Astrocyte of the cerebellum (primary cell): ENCODE measurements around the gene CD300LD.

Experiments used
- DNase-seq: peaks from one replicate; pipeline ENCODE4 v3.0.0-alpha.2; 2011; ENCODE audit warnings: low read depth
- H3K4me3 ChIP-seq: 2 replicates; pipeline ENCODE4 v1.5.1; 2011; ENCODE audit warnings: mild to moderate bottlenecking, low read depth, low read length, moderate library complexity
- CTCF ChIP-seq: IDR thresholded peaks from 2 replicates; pipeline ENCODE4 v1.5.1; 2012; ENCODE audit warnings: low read length, low read depth, moderate library complexity, mild to moderate bottlenecking; ENCODE audit errors: missing control alignments
- in situ Hi-C: cut with HindIII; loops from 2 replicates; pipeline ENCODE4 v1.10.0; 2017; ENCODE audit warnings: low sequenced_read_pairs

CD300LD gene

DNA sequence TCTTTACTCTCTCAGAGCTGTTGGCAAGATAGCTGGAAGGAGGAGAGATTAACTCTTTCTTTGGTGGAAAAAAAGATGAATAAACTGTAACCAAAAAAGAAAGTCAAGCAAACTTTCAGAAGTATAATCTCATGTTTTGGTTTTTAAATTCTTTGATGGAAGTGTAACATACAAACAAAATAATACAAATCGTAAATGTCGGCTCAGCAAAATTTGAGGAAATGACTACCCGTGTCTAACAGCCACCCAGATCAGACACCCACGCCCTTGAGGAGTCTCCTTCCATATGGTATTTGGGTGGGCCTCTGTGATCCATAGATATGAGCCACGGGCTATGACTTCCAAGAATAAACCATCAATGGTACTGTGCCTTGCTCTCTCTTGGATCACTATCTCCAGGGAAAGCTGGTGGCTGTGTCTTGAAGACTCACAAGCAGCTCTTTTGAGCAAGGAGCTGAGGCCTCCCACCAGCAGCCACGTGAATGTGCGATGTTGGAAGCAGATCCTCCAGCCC is 36.6 kb downstream of the CD300LD start:
- no peak for DNase-seq
- in situ Hi-C loops: no loop called here
- TF ChIP-seq CTCF: no peak
- H3K4me3 ChIP-seq: no peak overlapping the region

GRCh38 chr17:74554909-74555308 is 37.2 kb downstream of the CD300LD start:
- in situ Hi-C loops: no loop called here
- no peak for TF ChIP-seq CTCF
- H3K4me3 ChIP-seq: no peak overlapping the region
- no peak for DNase-seq

DNA sequence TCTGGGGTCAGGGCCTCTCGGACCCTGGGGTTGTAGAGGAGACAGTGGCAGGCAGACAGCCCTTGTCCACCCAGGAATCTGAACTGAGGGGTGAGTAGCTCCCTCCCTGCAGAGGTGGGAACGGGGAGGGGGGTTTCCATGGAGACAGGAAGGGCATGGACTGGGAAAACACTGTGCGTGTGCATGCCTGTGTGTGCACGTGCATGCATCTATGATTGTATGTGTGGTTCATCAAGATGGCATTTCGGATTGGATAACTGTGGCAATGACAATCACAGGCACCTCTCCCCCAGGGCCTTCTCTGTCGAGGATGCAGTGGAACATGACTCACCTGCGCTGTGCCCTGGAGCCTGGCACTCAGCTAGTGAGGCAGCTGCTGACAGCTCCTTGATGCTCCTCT is 40.0 kb downstream of the CD300LD start:
- DNase-seq: no peak
- in situ Hi-C loops: no loop called here
- no peak overlapping the region for H3K4me3 ChIP-seq
- no peak for TF ChIP-seq CTCF

DNA sequence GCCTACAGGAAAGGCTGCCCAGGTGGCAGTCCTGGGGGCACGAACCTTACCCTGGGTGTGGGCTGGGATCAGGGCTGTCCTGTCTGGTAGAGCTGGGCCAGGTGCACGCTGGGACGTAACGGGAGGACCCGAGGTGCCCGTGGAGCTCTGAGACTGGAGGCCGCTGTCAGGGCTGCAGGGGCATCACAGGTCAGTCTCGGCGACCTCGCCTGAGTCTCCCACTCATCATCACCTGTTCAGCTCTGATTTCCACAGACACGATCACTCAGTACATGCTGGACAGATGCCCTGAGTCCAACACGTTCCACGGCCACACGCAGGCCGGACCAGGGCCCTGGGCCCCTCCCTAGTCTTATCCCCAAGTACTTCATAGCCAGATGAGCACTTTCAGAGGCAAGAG is 41.5 kb downstream of the CD300LD start:
- in situ Hi-C loops: no loop called here
- no peak overlapping the region for H3K4me3 ChIP-seq
- TF ChIP-seq CTCF: no peak
- no peak for DNase-seq

DNA sequence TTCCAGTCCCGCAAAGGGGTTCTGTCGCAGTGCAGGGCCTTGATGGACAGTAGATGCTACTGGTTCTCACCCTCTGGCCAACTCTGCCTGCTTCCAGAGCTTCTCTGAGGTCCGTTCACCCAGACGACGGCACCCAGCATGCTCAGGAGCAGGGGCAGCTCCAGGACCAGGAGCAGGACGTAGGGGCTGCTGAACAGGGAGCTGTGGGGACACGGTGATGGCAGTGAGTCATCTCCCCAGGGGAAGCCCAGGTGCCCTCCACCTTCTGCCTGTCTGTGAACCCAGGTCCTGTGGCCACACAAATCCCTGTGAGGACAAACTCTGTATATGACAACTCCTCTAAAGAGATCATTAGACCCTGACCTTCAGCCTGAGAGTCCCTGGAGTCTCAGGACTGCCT is 42.7 kb downstream of the CD300LD start:
- in situ Hi-C loops: no loop called here
- no peak overlapping the region for H3K4me3 ChIP-seq
- TF ChIP-seq CTCF: no peak
- DNase-seq: no peak

GRCh38 chr17:74547736-74548135 is 44.3 kb downstream of the CD300LD start:
- no peak for TF ChIP-seq CTCF
- in situ Hi-C loops: no loop called here
- no peak for DNase-seq
- no peak overlapping the region for H3K4me3 ChIP-seq

GRCh38 chr17:74547264-74547663 is 44.8 kb downstream of the CD300LD start:
- TF ChIP-seq CTCF: no peak
- in situ Hi-C loops: no loop called here
- H3K4me3 ChIP-seq: no peak overlapping the region
- DNase-seq: no peak
